CD1c-positive myeloid dendritic cell (primary cell): ENCODE data around the gene AKAP6.

Source experiments
- DNase-seq: peaks from one replicate; pipeline ENCODE4 v3.0.0-alpha.2; 2016; ENCODE audit errors: extremely low spot score

Gene AKAP6

DNA sequence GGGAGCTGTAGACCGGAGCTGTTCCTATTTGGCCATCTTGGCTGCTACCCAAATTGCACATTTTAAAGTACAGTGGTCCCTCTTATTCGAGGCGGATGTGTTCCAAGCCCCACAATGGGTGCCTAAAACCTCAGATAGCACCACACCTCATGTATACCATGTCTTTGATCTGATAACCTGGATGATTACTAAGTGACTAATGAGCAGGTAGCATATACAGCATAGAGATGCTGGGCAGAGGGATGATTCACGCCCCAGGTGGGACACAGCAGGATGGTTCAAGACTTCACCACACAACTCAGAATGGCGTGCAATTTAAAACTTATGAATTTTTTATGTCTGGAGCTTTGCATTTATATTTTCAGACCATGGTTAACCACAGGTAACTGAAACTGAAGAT is 255.0 kb downstream of the AKAP6 start:
- no peak for DNase-seq

DNA sequence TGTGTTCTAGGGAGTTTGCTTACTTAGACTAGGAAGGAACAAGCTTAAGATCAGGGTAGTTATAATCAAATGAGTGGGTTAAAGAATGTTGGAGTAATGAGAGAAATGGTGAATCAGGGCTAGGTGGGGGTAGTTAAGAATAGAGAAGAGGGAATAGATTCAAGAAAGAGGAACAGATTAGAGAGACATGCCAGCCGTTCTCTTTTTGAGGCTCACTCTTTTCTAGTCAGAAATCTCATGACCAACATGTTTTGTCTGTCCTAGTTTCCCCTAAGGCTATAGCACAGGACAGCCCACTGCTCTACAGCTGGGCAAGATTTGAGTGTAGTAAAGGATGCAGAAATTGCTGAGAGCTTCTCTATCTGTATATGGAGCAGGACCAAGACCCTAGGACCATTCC is 258.4 kb downstream of the AKAP6 start:
- DNase-seq = no peak

DNA sequence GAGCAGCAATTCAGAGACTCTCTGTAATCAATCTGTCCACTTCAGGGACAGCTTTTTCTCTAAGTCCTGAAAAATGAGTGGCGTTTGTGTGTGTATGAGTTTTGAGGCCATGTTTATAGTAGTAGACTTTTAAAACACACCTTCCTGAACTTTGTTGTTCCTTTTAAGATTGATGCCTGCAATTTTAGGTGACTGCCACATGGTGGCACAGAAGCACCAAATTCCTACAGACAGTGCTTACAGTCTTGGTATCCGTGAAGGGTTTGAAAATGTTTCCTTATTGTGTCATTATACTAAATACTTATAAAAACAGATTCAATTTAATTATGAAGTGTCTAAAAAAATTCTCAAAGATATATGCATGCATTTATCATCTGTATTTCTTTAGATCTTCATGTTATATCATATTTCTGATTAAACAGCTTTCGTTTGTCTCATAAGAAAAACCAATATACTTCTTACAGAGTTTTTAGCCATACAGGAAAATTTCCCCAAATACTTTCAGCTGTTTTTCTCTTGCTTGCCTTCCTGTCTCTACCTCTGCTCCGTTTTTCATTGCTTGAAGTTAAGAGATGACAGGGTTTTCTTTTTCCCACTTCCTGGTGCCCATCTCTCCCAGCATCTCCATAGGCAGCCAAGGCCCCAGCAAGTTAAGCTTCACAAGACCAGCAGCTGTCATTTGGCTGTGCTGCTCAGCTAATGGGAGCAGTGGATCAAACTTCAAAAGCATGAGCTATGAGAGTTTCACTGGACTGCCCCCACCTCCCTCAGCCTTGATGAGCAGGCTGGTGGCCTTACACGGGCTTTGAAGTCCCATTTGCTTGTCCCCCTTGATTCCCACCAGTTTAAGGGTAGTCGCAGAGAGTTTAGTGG is 259.6 kb downstream of the AKAP6 start:
- DNase-seq = peak; percentile 53

DNA sequence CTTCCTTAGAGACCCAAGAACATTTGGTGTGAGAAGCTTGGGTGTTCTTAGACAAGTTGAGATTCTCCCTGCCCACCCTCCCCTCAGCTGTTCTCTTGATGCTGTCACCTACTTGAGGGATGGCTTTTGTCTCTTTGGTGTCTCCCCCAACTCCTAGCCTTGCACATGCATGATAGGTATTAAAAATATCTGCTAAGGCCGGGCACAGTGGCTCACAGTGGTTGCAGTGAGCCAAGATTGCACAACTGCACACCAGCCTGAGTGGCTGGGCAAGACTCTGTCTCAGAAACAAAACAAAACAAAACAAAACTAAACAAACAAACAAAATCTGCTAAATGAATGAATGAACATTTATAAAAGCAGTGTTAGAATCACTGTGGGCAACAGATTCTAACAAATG is 261.1 kb downstream of the AKAP6 start:
- no peak for DNase-seq

DNA sequence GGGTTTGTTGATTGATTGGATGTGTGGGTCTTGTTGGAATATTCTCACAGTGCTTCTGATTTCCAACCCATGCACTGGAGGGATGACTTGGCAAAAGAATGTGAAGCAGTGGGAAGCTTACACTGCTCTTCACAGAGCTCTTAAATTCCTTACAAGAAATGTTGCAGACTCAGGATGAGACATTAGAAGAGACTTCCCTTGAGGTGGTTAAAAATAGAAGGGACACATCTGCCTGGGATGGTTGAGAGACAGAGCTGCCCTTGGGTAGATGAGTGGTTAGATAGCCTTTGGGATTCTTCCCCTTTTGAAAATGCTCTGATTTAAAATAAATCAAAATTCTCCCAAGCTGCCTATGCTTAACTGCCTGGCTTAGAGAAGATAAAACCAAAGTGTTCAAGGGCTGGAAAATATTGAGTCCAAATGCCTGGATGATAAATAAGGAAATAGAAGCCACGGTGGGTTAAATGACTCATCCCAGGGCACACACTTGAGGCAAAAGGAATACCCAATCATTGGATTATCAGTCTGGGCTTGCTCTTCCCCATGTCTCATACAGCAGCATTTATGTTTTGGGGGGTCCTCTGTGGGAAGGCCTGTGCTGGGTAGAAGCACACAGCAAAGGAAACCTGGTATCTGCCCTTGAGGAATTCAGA is 264.3 kb downstream of the AKAP6 start:
- DNase-seq = no peak

DNA sequence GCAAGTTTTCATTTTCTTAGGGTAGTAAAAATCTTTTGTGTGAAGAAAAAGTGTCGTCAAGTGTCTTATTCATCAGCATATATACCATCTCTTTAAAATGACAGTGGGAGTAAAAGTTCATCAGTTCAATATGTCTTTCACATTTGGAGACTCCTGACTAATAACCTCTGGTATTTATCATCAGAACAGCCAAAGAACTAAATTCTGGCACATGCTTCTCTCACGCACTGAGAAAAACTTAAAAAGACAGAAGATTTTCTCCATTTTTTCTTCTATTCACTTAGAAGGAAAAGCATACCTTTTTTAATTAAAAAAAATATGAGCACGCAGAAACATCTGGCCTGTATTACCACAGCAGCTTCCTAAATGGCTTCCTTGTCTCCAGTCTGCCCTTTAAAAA is 265.7 kb downstream of the AKAP6 start:
- DNase-seq = no peak

DNA sequence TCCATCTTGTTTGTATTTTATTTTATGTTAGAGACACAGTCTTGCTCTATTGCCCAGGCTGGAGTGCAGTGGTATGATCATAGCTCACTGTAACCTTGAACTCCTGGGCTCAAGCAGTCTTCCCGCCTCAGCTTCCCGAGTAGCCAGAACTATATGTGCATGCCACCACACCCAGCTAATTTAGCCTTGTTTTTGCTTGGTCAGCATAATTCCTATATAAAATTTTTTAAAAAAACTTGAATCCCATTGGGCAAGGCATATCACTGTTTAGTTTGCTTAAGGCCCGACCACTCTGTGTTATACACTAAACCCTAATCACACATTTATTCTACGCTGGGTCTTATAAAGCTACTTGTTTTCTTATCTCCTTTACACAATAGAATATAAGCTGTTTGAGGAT is 266.4 kb downstream of the AKAP6 start:
- DNase-seq = no peak

DNA sequence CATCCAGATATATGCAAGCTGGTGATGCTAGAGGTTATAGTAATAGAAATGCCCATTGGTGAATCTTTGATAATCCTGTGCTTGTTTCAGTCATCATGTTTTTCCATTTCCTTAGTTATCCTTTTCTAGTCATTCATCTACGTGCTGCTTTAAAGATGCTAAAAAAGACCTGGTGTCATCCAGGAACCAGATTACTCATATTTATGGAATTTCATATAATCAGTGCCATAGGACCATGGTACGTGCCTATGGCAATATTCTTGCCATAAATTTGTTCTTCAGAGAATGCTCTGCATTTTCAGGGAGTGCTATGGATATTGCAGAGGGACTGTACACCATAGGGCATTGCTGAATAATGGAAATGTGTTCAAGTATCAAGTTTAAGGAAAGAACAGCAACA is 267.3 kb downstream of the AKAP6 start:
- DNase-seq = no peak

DNA sequence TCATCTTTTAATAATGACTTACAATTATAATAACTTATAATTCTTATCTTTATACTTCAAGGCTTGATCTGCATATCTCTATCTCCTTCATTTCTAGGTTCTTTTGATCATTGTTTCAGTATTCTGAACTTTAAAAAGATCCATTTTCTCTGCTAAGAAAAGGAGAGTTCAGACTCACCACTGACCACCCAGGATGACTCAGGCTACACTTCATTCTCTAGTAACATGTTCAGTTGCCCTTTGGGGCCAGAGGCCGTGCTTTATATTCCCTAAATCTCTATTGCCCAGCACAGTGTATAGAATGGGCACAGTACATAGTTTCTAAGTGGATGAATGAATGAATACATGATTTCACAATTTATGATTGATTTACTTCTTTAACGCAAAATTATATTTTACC is 268.7 kb downstream of the AKAP6 start:
- DNase-seq = no peak

DNA sequence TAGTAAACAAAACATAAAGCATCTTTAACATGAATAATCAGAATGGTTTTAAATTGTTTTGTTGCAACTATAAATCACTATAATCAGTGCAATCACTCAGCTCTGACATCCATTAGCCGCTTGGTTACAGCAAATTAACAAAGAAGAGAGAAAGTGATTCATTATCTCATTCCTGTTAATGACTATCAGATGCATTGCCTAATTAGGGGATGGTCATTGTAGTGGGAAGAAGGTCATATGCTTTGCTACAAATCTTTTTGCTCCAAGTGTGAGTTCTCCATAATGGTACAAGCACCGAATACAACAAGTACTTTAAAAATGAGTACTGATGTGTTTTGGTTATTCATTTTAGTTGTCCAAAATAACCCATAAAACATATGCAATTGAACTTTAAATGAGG is 272.0 kb downstream of the AKAP6 start:
- no peak for DNase-seq

DNA sequence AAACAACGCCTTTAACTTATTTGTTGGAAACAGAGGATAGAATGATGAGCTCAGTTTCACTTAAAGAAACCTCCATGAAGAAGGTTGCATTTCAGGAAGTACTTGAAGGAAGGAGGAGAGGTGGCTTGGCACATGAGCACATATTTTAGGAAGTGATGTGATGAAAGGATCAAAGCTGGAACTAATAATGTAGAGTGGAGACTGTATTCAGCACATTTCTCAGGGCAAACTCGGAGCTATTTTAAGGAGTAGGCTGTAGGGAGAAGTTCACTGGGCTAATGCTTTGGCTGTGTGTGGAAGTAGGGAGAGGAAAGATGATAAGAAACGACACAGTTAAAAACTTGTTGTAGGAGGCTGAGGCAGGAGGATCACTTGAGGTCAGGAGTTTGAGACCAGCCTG is 272.8 kb downstream of the AKAP6 start:
- peak; percentile 8 for DNase-seq

DNA sequence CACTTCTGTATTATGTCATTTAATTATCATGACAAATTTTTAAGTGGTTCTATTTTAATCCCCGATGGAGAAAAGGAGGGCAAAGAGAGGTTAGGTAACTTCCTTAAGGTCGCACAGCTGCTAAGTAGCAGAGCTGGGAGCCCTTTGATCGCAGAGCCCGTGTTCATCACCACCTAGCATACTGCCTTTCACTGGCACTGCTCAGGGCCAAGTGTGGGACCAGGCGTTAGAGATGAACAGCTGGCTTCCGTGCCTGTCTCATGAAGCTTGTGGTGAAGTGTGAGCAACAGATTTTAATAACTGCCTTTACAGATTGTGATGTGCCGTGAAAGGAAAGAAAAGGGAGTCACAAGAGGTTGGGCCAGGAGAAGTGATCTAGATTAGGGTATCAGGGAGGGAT is 273.6 kb downstream of the AKAP6 start:
- DNase-seq = no peak

DNA sequence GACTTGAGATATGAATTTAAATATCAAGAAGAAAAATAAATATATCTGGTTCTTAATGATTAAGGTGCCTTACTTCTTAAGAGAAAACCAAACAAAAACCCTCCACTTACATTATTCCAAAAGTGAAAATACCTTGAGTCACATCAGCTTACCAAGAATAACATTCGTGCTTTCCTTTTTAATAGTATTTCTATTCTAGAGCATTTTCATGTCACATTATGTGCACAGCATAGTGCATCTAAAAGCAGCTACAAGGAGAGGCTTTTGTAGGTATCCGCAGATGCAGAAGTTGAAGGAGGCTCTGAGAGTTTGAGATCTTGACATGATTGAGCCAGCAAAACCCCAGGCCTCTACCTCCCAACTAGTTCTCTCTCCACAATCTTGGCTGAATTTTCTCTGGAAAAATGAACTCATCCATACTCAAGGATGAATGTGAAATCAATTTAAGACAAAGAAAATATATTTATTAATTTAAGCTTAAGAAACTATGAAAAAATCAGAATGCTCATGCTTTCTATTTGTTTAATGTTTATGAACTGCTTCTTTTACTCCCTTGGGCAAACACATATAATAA is 275.0 kb downstream of the AKAP6 start:
- DNase-seq = no peak

DNA sequence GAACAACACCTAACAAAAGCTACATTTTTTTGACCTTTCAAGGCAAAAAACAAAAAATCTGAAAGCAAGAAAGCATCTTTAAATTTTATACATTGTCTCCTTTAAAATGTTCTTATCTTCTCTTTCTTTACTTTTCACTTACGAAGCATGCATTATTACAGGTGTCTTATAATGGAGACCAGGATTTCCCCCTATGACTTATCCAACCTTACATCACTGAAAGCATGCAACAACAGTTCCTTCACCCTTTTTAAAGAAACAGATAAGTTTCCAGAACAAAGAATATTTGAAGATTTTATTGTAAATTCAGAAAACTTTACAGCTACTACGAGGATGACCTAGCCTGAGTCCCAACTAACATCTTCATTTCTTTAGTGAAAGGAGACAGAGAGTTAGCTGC is 277.2 kb downstream of the AKAP6 start:
- no peak for DNase-seq

DNA sequence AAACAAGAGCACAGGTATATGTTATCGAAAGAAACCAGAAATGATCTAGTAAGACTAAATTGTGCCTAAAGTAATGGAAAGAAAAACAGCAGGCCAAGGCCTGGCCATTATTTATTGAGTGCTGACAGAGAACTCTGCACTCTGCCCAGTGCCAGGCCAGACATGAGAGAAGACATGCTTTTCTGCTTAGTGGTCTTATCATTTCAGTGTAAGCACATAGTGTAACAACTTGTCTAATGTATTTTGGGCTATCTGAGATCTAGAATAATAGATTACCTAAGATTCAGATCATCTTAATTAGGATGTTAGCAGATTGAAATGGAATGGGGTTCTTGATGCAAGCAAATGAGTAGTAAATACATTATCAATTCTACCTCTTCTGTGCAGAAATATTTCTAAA is 278.3 kb downstream of the AKAP6 start:
- no peak for DNase-seq

DNA sequence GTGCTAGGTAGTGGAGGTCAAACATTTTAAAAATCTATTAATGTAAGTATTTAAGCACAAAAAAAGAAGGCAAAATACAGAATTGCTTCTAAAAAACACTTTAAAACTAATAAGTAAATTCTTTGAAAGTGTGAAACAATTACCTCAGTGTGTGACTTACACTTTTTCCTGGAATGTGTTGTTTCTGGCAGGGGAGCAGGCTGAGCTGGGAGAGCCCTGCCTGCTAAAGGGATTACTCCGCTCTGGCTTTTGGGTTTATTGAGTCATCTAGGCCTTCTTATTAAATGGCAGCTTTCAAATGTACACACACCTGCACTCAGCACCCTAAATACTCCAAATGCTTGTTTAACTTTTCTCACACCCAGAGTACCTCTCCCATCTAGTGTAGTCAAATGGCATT is 279.8 kb downstream of the AKAP6 start:
- DNase-seq = no peak

DNA sequence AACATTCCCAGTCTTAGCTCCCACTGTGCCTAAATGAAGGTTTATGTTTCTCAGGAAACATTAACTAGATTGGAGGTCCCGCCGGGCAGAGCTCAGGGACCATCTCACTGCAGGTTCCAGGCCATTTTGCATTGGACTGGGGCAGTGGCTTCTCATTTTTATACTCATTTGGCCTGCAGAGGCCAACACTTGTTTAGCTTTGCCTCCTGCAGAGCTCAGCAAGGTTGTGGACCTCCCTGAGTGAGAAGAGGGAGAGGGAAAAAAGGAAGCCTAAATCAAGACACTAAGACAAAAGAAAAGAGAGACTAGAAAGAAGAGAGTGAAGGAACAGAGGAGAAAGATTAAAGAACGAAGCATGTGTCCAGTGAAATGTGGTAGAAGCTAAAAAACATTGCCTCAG is 280.3 kb downstream of the AKAP6 start:
- DNase-seq = no peak

DNA sequence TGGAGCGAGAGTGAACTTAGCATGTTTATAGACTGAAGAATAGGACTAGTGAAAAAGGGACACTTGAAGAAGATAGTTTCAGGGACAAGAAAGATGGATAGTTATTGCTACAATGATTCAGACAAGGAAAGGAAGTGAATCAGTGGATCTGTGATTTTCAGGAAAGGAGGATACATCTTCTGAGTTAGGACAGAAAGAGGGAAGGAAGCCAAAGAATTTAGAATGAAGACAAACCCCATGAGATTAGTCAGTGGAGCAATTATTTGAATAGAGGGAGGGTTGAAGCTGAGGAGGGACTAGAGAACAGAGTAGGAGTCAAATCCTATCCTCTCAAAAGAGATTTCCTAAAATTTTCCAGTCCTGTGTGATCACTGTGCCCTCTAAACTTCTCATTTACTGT is 282.7 kb downstream of the AKAP6 start:
- no peak for DNase-seq

DNA sequence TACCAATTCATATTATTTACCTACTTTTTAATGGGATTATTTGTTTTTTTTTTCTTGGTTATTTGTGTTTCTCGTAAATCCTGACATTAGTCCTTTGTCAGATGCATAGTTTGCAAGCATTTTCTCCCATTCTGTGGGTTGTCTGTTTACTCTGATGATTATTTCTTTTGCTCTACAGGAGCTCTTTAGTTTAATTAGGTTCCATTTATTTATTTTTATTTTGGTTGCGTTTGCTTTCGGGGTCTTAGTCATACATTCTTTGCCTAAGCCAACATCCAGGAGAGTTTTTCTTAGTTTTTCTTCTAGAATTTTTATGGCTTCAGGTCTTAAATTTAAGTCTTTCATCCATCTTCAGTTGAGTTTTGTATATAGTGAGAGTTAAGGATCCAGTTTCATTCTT is 289.9 kb downstream of the AKAP6 start:
- DNase-seq = no peak

DNA sequence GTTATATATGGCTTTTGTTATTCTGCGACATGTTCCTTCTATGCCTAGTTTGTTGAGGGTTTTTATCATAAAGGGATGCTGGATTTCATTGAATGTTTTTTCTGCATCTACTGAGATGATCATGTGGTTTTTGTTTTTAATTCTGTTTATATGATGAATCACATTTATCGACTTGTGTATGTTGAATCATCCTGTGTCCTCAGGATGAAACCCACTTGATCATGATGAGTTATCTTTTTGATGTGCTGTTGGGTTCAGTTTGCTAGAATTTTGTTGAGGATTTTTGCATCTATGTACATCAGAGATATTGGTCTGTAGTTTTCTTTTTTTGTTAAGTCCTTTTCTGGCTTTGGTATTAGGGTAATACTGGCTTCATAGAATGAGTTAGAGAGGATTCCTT is 291.2 kb downstream of the AKAP6 start:
- no peak for DNase-seq

DNA sequence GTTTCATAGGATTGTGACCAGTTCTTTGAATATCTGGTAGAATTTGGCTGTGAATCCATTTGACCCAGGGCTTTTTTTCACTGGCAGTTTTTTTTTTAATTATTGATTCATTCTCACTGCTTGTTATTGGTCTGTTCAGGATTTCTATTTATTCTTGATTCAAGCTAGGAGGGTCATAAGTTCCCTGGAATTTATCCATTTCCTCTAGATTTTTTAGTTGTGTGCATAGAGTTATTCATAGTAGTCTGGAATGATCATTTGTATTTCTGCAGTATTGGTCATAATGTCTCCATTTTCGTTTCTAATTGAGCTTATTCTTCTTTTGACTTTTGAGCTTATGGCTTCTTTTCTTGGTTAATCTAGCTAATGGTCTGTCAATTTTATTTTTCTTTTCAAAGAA is 291.6 kb downstream of the AKAP6 start:
- DNase-seq = no peak

DNA sequence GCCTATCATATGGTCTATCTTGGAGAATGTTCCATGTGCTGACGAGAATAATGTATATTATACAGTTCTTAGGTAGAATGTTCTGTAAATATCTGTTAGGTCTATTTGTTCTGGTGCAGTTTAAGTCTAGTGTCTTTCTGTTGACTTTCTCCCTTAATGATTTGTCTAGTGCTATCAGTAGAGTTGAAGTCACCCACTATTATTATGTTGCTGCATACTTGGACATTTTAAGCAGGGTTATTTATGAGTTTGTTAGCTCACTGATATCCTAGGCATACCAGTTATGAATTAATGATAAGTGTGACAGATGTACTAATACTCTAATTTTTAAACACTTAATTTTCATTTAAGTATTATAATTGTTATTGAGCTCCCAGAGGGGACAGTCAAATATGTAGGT is 292.5 kb downstream of the AKAP6 start:
- no peak for DNase-seq

DNA sequence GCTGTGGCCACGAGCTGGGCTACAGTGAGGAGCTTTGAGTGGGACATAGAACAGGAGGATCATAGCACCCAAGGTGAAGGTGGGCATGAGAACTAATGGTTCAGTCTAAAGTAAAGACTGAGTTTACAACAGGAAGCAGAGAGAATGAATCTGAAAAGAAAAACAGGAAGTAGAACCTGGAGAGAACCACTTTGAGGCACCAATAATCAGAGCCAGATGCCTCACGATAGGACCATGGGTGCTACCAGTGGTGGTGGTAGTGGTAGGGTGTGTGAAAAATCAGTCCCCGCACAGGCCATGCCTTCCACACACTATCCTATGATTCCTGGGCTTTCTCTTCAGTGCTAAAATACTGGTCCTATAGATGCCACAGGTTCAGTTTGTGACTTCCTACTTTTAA is 293.6 kb downstream of the AKAP6 start:
- no peak for DNase-seq
